ENCODE results near the gene TMEM30B. TPM values are rescaled to one million over a fixed set of nuclear protein-coding genes. Genes with fewer than 3 reads are reported as not detected.

The TMEM30B gene
- total RNA-seq, 1 donor from 2014 or later, result 21.5 TPM

DNA sequence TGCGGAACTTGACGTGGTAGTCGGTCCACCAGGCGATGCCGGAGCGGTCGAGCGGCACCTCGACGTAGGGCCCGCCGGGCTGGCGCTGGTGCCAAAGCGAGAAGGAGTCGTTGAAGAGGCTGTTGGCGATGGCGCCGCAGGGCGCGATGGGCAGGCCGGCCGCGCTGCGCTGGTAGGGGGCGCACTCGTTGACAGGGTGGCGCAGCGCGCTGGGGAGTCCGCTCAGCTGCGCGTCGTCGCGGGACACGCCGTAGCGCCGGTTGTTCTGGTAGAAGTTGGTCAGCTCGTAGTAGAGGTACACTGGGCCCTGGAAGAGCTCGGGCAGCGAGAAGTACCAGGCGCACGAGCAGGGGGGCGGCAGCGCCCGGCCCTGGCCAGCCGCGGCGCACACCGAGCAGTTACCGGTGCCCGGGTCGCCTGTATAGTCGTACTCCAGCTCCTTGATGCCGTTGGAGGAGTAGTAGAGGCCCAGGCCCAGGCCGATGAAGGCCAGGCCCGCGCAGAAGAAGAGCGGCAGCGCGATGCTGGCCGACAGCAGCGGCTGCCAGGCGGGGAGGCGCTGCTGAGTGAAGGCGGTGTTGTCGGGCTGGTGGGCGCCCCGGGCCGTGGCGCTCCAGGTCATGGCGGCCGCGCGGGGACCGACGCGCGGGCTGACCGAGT lies 482 bp downstream of the TMEM30B start:
- Histone ChIP-seq H3K4me3 (peak overlapping the region; percentile 66 to 70), H3K9me3 (peaks cover 17 to 31% of the 10 kb centered on the region in 2 donors), H3K4me1 (peaks cover 0 to 9% of the 10 kb centered on the region in 2 donors), H3K27me3 (no peaks in the 10 kb centered on the region), H3K36me3 (no peaks in the 10 kb centered on the region), H3K27ac (peak overlapping the region; percentile 94 to 96)
- peak; percentile 32 to 61 (median 35) for TF ChIP-seq CTCF (IDR thresholded peaks at IDR 0.05)
- intact Hi-C loops (cut with DNase I), result loop anchor here (5.0 to 10.0 kb wide), 6 partner anchors 133 to 1796 kb away; partner anchors contain the start of genes HIF1A, JKAMP, L3HYPDH and SLC38A6
- peak in 1 of 2 donors; percentile 81 for DNase-seq (ENCODE audit: low spot score in 2 of 2)

GRCh38 chr14:61280092-61280525 lies 1.0 kb downstream of the TMEM30B start:
- Histone ChIP-seq H3K4me1 (peaks cover 0 to 9% of the 10 kb centered on the region in 2 donors), H3K9me3 (peaks cover 17 to 31% of the 10 kb centered on the region in 2 donors), H3K36me3 (no peaks in the 10 kb centered on the region), H3K4me3 (peak overlapping the region; percentile 66 to 70), H3K27me3 (no peaks in the 10 kb centered on the region), H3K27ac (peak overlapping the region; percentile 94 to 96)
- no peak for DNase-seq (ENCODE audit: low spot score in 2 of 2)
- intact Hi-C loops (cut with DNase I), result loop anchor here (5.0 to 10.0 kb wide), 6 partner anchors 133 to 1795 kb away; partner anchors contain the start of genes HIF1A, JKAMP, L3HYPDH and SLC38A6
- TF ChIP-seq CTCF (IDR thresholded peaks at IDR 0.05), result no peak

DNA sequence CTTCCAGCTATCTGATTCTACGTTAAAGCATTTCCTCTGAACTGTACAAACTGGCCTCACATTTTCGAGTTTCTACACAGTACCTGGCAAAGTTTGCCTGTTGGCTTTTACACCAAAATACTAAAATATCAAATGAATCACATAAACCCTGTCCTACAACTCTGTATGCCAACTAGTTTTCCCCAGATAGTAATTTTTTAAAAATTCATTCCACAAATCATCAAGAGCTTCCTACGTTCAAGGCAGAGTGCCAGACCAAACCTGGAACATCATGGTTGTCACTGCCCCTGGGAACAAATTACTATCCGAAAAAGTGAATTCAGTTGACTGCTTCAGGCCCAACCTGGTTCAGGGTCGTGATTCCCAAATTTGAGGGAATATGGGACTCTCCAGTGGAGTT lies 2.1 kb downstream of the TMEM30B start:
- H3K9me3 ChIP-seq, result peaks cover 17 to 31% of the 10 kb centered on the region in 2 donors
- no peaks in the 10 kb centered on the region for H3K36me3 ChIP-seq
- peaks cover 0 to 9% of the 10 kb centered on the region in 2 donors for H3K4me1 ChIP-seq
- no peaks in the 10 kb centered on the region for H3K27me3 ChIP-seq
- DNase-seq (ENCODE audit: low spot score in 2 of 2), result peak in 1 of 2 donors; percentile 69
- H3K4me3 ChIP-seq, result peak overlapping the region in 1 of 2 donors; percentile 66
- peak overlapping the region; percentile 94 to 96 for H3K27ac ChIP-seq
- intact Hi-C loops (cut with DNase I), result loop anchor here (10.0 kb wide), 2 partner anchors 486 to 1114 kb away; partner anchors contain the start of genes DHRS7 and SNAPC1
- TF ChIP-seq CTCF (IDR thresholded peaks at IDR 0.05), result no peak

DNA sequence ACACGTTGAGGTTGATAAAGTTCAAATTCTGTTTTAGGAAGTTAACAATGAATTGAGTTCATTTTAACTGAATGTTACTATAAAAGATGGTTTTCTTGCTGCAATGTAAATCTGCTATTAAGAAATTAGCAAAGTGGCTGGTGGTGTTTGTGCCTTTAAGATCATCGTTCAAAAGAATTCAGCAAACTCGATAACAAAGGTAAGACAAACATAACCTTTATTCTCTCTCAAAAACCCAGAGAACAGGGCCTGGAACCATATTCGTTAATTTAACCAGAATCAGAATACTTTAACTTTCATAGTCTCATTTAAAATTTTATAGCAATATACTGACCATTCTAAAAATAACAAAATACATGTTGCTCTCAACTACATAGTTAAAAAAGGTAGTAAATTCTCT lies 3.4 kb downstream of the TMEM30B start:
- no peak for DNase-seq (ENCODE audit: low spot score in 2 of 2)
- H3K9me3 ChIP-seq, result peaks cover 8 to 19% of the 10 kb centered on the region in 2 donors
- no peaks in the 10 kb centered on the region for H3K36me3 ChIP-seq
- no peak overlapping the region for H3K4me3 ChIP-seq
- H3K27ac ChIP-seq, result no peak overlapping the region
- peaks cover 0 to 9% of the 10 kb centered on the region in 2 donors for H3K4me1 ChIP-seq
- no peaks in the 10 kb centered on the region for H3K27me3 ChIP-seq
- intact Hi-C loops (cut with DNase I), result loop anchor here (10.0 kb wide), 2 partner anchors 487 to 1113 kb away; partner anchors contain the start of genes DHRS7 and SNAPC1
- no peak for TF ChIP-seq CTCF (IDR thresholded peaks at IDR 0.05)

- intact Hi-C loops (cut with DNase I), result loop anchor here (10.0 kb wide), 2 partner anchors 488 to 1112 kb away; partner anchors contain the start of genes DHRS7 and SNAPC1
- DNase-seq (ENCODE audit: low spot score in 2 of 2), result no peak
- H3K4me3 ChIP-seq, result no peak overlapping the region
- H3K27me3 ChIP-seq, result no peaks in the 10 kb centered on the region
- TF ChIP-seq CTCF (IDR thresholded peaks at IDR 0.05), result no peak
- peaks cover 0 to 9% of the 10 kb centered on the region in 2 donors for H3K4me1 ChIP-seq
- H3K27ac ChIP-seq, result no peak overlapping the region
- H3K9me3 ChIP-seq, result peaks cover 3 to 13% of the 10 kb centered on the region in 2 donors
- no peaks in the 10 kb centered on the region for H3K36me3 ChIP-seq
Measured at GRCh38 chr14:61277232-61277631, 3.9 kb downstream of the TMEM30B start.

All from ascending aorta (tissue), 2 donors.